HepG2 (cell line): ENCODE measurements around the gene CYP27A1. TPM values are rescaled to one million over a fixed set of nuclear protein-coding genes. Genes with fewer than 3 reads are reported as not detected.

Source experiments
- AGO2 ChIP-seq: fragments of 200-400 bp; formaldehyde crosslinking; optimal IDR thresholded peaks from 2 replicates; pipeline ENCODE3; 2017; ENCODE audit warnings: mild to moderate bottlenecking, low read depth, low read length, moderate library complexity
- ARID3A ChIP-seq: IDR thresholded peaks from 2 replicates; pipeline ENCODE4 v1.6.1; 2012; ENCODE audit warnings: low read depth, low read length, improper control_type of control experiment
- HDAC6 ChIP-seq: fragments of 200-600 bp; sonication (generic); IDR thresholded peaks from 2 replicates; pipeline ENCODE4 v1.7.0; 2017; ENCODE audit warnings: mild to moderate bottlenecking, antibody characterized with exemption, low read length, low read depth
- HOXA3 ChIP-seq: sonication (generic); formaldehyde crosslinking; IDR thresholded peaks from 2 replicates; pipeline ENCODE4 v1.5.0; 2020; ENCODE audit warnings: missing genetic modification reagents
- IKZF5 ChIP-seq: IDR thresholded peaks from 2 replicates; pipeline ENCODE4 v1.6.1; 2018; ENCODE audit warnings: missing genetic modification reagents, mild to moderate bottlenecking, missing compliant biosample characterization
- IRF9 ChIP-seq: sonication (generic); formaldehyde crosslinking; IDR thresholded peaks from 2 replicates; pipeline ENCODE4 v1.8.0; 2022; ENCODE audit warnings: missing genetic modification reagents, mild to moderate bottlenecking, borderline replicate concordance
- JUN ChIP-seq: sonication (generic); formaldehyde crosslinking; IDR thresholded peaks from 2 replicates; pipeline ENCODE4 v1.4.0; 2020; ENCODE audit warnings: mild to moderate bottlenecking, missing genetic modification reagents
- MATR3 ChIP-seq: sonication (generic); formaldehyde crosslinking; IDR thresholded peaks from 2 replicates; pipeline ENCODE4 v1.4.0; 2020; ENCODE audit warnings: missing genetic modification reagents
- NFKBIZ ChIP-seq: IDR thresholded peaks from 2 replicates; pipeline ENCODE4 v1.6.1; 2018; ENCODE audit warnings: missing genetic modification reagents, missing compliant biosample characterization
- RXRA ChIP-seq: sonication (generic); formaldehyde crosslinking; IDR thresholded peaks from 2 replicates; pipeline ENCODE4 v1.5.1; 2020; ENCODE audit warnings: missing genetic modification reagents
- TFAP4 ChIP-seq: sonication (generic); IDR thresholded peaks from 2 replicates; pipeline ENCODE4 v1.6.1; 2016; ENCODE audit warnings: low read depth, borderline replicate concordance
- YEATS4 ChIP-seq: sonication (generic); formaldehyde crosslinking; IDR thresholded peaks from 2 replicates; pipeline ENCODE4 v1.4.0; 2020; ENCODE audit warnings: missing genetic modification reagents, borderline replicate concordance
- ZFAT ChIP-seq: sonication (generic); formaldehyde crosslinking; conservative IDR thresholded peaks from 2 replicates; pipeline ENCODE4 v1.8.1; 2023; ENCODE audit warnings: missing genetic modification reagents, inconsistent platforms
- ZHX2 ChIP-seq, 2 experiments: sonication (generic) in 1 of 2; formaldehyde crosslinking in 1 of 2; IDR thresholded peaks; 2 replicates each; pipeline versions ENCODE4 v1.6.1 to v1.9.0; 2014 to 2022; ENCODE audit warnings: antibody characterized with exemption in 1 of 2, borderline replicate concordance in 1 of 2, inconsistent platforms in 1 of 2, low read depth in 1 of 2, missing genetic modification reagents in 1 of 2
- ZKSCAN1 ChIP-seq: fragments of 150-350 bp; IDR thresholded peaks from 2 replicates; pipeline ENCODE4 v1.6.1; 2014; ENCODE audit warnings: low read length
- ZNF547 ChIP-seq: sonication (generic); formaldehyde crosslinking; IDR thresholded peaks from 2 replicates; pipeline ENCODE4 v1.5.1; 2020; ENCODE audit warnings: mild to moderate bottlenecking, missing genetic modification reagents
- ZNF878 ChIP-seq: sonication (generic); formaldehyde crosslinking; IDR thresholded peaks from 2 replicates; pipeline ENCODE4 v1.8.1; 2023; ENCODE audit warnings: mild to moderate bottlenecking, missing genetic modification reagents, moderate library complexity
- polyA plus RNA-seq, 8 experiments: library from polyadenylated mRNA; depleted of rRNA in 3 of 8; stranded (reverse) in 7 of 8; unstranded in 1 of 8; fragments of >200 nt; fragmentation: Illumina TruSeq in 4 of 8; extraction: Trizol in 4 of 8; gene quantifications; 2 replicates each; pipeline versions ENCODE4 v1.2.1 to v1.2.3, GENCODE V29; 2011 to 2016; ENCODE audit warnings: low read depth in 4 of 8, missing spikeins in 1 of 8, mixed read lengths in 1 of 8; ENCODE audit not compliant: insufficient read depth in 1 of 8
- total RNA-seq, 5 experiments: library from RNA; depleted of rRNA; stranded (reverse); fragments of >200 nt; fragmentation: Illumina TruSeq; extraction: Trizol; gene quantifications; 2 replicates each; pipeline ENCODE4 v1.2.3, GENCODE V29; 2016; ENCODE audit warnings: low read depth in 1 of 5

CYP27A1 gene
- total and polyA plus RNA-seq, 2 of the 13 experiments (the other 11 are each of a cell fraction or from before 2014, with no cell fraction given), result 157 to 266 TPM

GRCh38 chr2:218745559-218746469 lies 36.1 kb upstream of the CYP27A1 start (continued):
- TF ChIP-seq ZHX2 (IDR thresholded peaks at IDR 0.05; ENCODE audit: low read depth), result no peak
- no peak for TF ChIP-seq ZHX2 (CRISPR knock-in tag; IDR thresholded peaks at IDR 0.05; ENCODE audit: borderline replicate concordance)
- peak; percentile 37; the same call in 1 of the 2 replicates for TF ChIP-seq HOXA3 (CRISPR knock-in tag)
- TF ChIP-seq IKZF5 (CRISPR knock-in tag), result peak; percentile 31
- peak; percentile 69 for TF ChIP-seq ZNF547
- no peak for TF ChIP-seq ZFAT (CRISPR knock-in tag)
- TF ChIP-seq ZNF878 (CRISPR knock-in tag), result no peak; the same call in 1 of the 2 replicates
- peak; percentile 25; the same call in 1 of the 2 replicates for TF ChIP-seq JUN (CRISPR knock-in tag)
- no peak for TF ChIP-seq NFKBIZ (CRISPR knock-in tag)
- TF ChIP-seq RXRA (CRISPR knock-in tag), result 0 out of 2 replicates have a peak, but pooled peaks have one; percentile 11
- peak; percentile 59; the same call in 1 of the 2 replicates for TF ChIP-seq TFAP4
- no peak for TF ChIP-seq HDAC6
- TF ChIP-seq AGO2, result no peak
- TF ChIP-seq IRF9, result no peak; the same call in 1 of the 2 replicates
- no peak for TF ChIP-seq ARID3A
- no peak for TF ChIP-seq ZKSCAN1
- TF ChIP-seq MATR3 (CRISPR knock-in tag), result no peak
- TF ChIP-seq YEATS4, result 0 out of 2 replicates have a peak, but pooled peaks have one; percentile 23
